GM18507 (cell line): Measurements from ENCODE around the gene CYP24A1.
"Not testable (repeated sequence)": the region's sequence is repeated elsewhere in the genome, so short reads cannot be mapped to it uniquely, and the experiment has no call there.

Source experiments
- DNase-seq: peaks from one replicate; pipeline ENCODE4 v3.0.0; 2011; ENCODE audit warnings: low read depth; ENCODE audit not compliant: insufficient read length; ENCODE audit errors: extremely low spot score
- FAIRE-seq: peaks from 2 replicates; lab custom pipeline; 2011; peaks lifted over from hg19 to GRCh38; lab: Jason Lieb, UNC

CYP24A1 gene

DNA sequence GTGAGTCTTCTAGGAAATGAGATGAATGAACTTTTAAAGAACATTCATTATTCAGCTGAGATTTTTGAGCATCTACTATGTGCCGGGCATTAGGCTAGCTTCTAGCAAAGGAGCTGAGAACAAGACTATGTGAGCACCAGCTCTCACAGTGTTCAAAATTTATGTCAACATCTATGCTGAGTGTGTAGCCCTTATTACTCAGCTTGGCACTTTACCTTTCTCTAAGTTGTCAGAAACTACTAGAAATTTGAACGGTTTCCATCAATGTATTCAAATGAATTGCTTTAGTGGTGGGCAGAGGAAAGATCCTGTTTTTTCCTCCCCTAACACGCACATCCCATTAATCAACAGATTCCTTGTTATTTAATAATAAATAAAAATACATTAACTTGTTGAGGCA is 33.3 kb downstream of the CYP24A1 start:
- DNase-seq: no peak
- FAIRE-seq: no peak

DNA sequence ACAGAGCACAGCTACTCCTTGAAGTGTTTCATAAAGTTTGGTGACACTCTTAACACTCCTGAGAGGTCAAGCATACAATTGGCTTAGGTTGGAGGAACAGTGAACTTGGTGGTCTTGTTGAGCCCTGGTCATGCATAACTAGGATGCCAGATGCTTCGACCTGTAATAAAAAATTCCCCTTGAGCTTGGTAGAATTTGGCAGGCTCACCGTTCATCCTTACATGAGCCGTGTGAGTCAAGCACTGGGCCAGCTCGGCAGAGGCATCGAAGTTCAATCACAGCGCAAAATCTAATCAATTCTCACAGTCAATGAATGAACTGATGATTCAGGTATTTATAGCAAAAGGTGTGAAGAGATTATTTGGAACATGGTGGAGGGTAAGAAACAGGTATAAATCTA is 33.7 kb downstream of the CYP24A1 start:
- no peak for DNase-seq
- FAIRE-seq: no peak

- DNase-seq: no peak
- FAIRE-seq: no peak
These were observed 34.6 kb downstream of the CYP24A1 start for GRCh38 chr20:54139188-54139587.

DNA sequence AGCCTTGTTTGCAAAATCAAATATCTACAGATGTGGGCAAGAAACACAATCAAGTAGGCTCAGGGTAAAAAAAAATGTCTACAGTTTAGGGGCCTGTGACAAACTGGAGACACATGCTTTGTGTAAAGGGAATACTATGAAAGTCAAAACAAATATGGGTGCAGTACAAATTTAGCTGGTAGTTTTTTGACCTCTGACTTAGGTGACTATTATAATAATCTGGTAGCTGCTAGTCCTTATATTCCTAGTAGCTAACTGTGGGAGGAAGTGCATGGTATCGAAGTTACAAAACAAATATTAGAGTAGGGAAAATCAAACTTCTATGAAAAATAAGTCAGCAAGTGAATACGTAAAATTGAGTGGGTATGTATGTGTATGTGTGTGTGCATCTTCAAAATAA is 35.4 kb downstream of the CYP24A1 start:
- FAIRE-seq: no peak
- DNase-seq: no peak

- FAIRE-seq (no peak), DNase-seq (no peak)
These were observed 36.7 kb downstream of the CYP24A1 start for GRCh38 chr20:54137115-54137514.

- DNase-seq: no peak
- no peak for FAIRE-seq
These were observed 39.2 kb downstream of the CYP24A1 start for GRCh38 chr20:54134445-54135220.

GRCh38 chr20:54133434-54134427 is 40.1 kb downstream of the CYP24A1 start:
- no peak for DNase-seq
- peak; percentile 51 for FAIRE-seq

DNA sequence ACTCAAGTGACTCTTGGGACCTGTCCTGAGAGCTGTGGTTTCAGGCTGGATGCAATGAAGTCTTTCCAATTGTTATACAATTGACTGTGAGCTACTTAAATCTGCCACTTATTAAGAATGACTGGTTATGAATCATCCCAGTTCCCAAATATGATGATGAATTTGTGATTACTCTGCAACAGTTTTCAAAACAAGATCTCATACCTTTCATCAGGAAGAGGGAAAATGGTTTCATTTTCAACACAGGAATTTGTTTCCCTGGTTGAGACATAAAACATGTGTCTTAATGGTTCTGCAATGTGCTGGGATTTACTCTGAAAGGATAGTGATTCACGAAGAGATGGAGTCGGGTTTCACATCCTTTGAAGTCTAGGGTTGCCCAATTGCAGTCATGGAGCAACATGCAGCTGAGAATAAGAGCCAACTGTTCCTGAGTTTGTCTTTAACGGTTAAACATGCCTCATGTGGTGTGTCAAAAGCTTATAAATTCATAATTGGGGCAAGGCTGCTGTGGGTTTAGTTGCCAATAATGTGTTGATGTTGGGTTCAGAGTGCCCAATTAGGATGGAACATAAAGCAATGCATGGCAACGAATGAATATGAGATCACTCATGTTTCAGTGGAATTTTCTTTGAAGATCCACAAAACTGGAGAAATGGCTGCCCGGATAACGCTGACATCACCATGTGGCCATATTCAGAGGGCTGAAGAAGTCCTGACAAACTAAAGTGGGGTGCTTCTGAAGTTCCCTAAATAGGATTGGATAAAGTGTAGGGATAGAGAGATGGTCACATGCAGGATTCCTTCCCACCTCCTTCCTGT is 41.0 kb downstream of the CYP24A1 start:
- peak; percentile 24 for FAIRE-seq
- no peak for DNase-seq

- FAIRE-seq: no peak
These were observed 41.8 kb downstream of the CYP24A1 start for GRCh38 chr20:54131675-54132611.

DNA sequence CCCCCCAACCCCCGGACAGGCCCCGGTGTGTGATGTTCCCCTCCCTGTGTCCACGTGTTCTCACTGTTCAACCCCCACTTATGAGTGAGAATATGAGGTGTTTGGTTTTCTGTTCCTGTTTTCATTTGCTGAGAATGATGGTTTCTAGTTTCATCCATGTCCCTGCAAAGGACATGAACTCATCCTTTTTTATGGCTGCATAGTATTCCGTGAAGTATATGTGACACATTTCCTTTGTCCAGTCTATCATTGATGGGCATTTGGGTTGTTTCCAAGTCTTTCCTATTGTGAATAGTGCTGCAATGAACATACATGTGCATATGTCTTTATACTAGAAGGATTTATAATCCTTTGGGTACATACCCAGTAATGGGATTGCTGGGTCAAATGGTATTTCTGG is 42.7 kb downstream of the CYP24A1 start:
- not testable (repeated sequence) for FAIRE-seq, DNase-seq

More at GRCh38 chr20:54131675-54132611, 41.8 kb downstream of the CYP24A1 start:
- no peak for DNase-seq

DNA sequence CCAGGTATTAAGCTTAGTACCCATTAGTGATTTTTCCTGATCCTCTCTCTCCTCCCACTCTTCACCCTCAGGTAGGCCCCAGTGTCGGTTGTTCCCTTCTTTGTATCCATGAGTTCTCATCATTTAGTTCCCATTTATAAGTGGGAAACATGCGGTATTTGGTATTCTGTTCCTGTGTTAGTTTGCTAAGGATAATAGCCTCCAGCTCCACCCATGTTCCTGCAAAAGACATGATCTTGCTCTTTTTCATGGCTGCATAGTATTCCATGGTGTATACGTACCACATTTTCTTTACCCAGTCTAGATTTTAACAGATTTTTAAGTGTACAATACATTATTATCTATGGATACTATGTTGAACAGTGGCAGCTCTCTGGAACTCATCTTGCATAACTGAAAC is 44.4 kb downstream of the CYP24A1 start:
- DNase-seq (no peak), FAIRE-seq (no peak)

DNA sequence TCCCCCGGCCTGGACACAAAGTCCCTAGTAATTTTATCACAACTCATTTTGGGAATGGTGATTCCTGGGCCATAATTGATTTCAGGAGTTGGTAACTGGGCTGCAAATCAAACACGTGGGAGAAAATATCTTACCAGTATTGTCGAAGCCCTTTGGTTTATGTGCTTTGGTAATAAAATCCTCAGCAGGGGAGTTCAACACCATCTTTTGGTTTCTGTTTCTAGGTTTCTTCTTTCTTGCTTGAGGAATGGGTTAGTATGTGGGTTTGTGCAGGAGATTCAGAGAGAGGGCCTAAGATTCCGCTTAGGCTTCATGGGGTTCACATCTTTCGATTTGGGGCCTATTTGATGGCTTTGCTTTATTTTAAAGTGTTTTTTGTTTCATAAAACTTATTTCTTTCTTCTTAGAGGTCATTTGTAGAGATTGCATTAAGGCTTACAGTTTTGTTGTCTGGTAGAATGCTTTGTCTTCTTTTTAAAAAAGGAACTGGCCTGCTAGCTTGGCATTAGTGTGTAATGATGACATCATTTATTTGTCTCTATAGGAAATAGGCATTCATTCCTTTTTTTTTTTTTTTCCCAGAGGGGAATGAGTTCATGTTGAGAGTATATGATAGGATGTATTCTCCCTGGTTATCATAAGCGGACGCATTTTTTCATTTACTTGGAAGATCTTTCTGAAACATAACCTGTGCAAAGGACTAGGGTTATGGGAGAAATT is 45.8 kb downstream of the CYP24A1 start:
- FAIRE-seq (no peak), DNase-seq (no peak)

DNA sequence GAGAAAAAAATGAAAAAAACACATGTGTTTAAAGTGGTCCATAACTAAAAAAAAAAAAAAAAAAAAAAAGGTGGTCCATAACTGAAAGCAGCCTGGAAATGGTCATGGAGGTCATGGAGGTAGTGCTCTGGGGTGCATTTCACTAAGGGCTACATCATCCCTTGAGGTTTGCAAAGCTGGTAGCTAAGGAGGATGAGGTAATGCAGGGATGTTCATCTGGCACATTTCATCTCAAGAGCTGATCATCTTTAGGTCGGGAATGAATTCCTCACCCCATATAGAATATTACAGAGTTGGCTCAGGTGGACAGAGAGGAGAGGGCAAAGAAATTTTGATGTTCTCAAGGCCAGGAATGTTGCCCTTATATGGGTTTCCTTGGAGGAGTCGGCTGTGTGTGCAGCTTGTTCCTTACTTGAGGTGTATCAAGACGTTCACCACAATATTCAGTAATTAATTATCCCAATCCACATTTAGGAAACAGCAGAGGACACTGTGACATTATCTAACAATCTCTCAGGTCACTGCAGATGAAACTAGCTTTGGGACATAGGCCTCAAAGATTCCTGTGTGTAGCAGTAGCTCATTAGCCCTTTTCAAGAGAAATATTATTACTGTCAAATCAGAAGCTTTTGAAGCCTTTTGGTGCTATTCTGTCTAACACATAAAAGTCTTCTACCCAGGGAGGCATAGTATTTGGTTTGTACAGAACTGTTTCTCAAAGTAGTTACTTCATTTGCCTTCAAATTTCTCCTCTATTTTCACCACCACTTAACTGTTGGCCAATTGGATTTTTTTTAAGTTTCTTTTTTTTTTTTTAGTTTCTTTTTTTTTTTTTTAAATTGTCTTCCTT is 46.8 kb downstream of the CYP24A1 start:
- DNase-seq (no peak), FAIRE-seq (no peak)

- not testable (repeated sequence) for DNase-seq, FAIRE-seq
These were observed 47.5 kb downstream of the CYP24A1 start for GRCh38 chr20:54126328-54126727.

- FAIRE-seq: no peak
- no peak for DNase-seq
These were observed 50.1 kb downstream of the CYP24A1 start for GRCh38 chr20:54123587-54124180.

GRCh38 chr20:54122681-54123586 is 50.9 kb downstream of the CYP24A1 start:
- FAIRE-seq: no peak
- DNase-seq: no peak
